Measurements from ENCODE around the gene MAP3K19. TPM values are rescaled to one million over a fixed set of nuclear protein-coding genes. Genes with fewer than 3 reads are reported as not detected.
"Not testable (repeated sequence)": the region's sequence is repeated elsewhere in the genome, so short reads cannot be mapped to it uniquely, and the experiment has no call there.

MAP3K19 gene
- total and polyA plus RNA-seq, 2 donors = 0.05 to 0.11 TPM

DNA sequence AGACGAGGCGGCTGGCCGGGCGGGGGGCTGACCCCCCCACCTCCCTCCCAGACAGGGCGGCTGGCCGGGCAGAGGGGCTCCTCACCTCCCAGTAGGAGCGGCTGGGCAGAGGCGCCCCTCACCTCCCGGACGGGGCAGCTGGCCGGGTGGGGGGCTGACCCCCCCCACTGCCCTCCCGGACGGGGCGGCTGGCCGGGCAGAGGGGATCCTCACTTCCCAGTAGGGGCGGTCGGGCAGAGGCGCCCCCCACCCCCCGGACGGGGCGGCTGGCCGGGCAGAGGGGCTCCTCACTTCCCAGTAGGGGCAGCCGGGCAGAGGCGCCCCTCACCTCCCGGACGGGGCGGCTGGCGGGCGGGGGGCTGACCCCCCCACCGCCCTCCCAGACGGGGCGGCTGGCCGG, 14.0 kb downstream of the MAP3K19 start:
- H3K36me3 ChIP-seq (ENCODE audit: control insufficient read depth in 2 of 2, insufficient read depth in 2 of 2, low read length in 1 of 2); H3K4me3 ChIP-seq (ENCODE audit: low read length in 2 of 2); DNase-seq (ENCODE audit: low read depth in 6 of 9, low spot score in 9 of 9); H3K27me3 ChIP-seq (ENCODE audit: control insufficient read depth in 2 of 2, insufficient read depth in 1 of 2, low read length in 1 of 2); H3K27ac ChIP-seq (ENCODE audit: low read depth in 1 of 2, low read length in 1 of 2); H3K4me1 ChIP-seq (ENCODE audit: control insufficient read depth in 2 of 2, insufficient read depth in 2 of 2, low read length in 2 of 2); H3K9me3 ChIP-seq (ENCODE audit: control insufficient read depth in 2 of 2, insufficient read depth in 1 of 2, low read length in 1 of 2): not testable (repeated sequence)
- 98% methylated on average over 21 of the region's 33 CpGs for WGBS

DNA sequence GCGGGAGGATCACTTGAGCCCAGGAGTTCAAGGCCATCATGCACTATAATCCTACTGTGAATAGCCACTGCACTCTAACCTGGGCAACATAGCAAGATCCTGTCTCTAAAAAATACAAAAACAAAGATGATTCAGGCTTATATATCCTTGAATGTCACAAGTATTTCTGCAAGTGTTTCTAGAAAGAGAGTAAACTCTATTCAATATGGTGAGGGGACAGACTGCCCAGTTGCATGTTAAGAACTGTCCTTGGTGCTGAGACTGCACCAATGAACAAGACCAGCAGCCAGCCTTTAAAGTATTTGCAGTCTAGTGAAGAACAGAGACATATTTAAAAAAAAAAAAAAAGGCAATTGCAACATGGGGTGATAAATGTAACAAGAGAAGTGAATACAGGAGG, 16.4 kb downstream of the MAP3K19 start:
- Histone ChIP-seq H3K36me3 (ENCODE audit: control insufficient read depth in 2 of 2, insufficient read depth in 2 of 2, low read length in 1 of 2) (no peaks in the 10 kb centered on the region), H3K27me3 (ENCODE audit: control insufficient read depth in 2 of 2, insufficient read depth in 1 of 2, low read length in 1 of 2) (peaks cover 0 to 2% of the 10 kb centered on the region in 2 donors), H3K4me3 (ENCODE audit: low read length in 2 of 2) (no peak overlapping the region), H3K4me1 (ENCODE audit: control insufficient read depth in 2 of 2, insufficient read depth in 2 of 2, low read length in 2 of 2) (no peaks in the 10 kb centered on the region), H3K9me3 (ENCODE audit: control insufficient read depth in 2 of 2, insufficient read depth in 1 of 2, low read length in 1 of 2) (no peaks in the 10 kb centered on the region), H3K27ac (ENCODE audit: low read depth in 1 of 2, low read length in 1 of 2) (no peak overlapping the region)
- WGBS = 95% methylated on average over 1 of the region's 1 CpG
- peak in 4 of 9 donors; percentile 4 to 41 (median 17) for DNase-seq (ENCODE audit: low read depth in 6 of 9, low spot score in 9 of 9)

DNA sequence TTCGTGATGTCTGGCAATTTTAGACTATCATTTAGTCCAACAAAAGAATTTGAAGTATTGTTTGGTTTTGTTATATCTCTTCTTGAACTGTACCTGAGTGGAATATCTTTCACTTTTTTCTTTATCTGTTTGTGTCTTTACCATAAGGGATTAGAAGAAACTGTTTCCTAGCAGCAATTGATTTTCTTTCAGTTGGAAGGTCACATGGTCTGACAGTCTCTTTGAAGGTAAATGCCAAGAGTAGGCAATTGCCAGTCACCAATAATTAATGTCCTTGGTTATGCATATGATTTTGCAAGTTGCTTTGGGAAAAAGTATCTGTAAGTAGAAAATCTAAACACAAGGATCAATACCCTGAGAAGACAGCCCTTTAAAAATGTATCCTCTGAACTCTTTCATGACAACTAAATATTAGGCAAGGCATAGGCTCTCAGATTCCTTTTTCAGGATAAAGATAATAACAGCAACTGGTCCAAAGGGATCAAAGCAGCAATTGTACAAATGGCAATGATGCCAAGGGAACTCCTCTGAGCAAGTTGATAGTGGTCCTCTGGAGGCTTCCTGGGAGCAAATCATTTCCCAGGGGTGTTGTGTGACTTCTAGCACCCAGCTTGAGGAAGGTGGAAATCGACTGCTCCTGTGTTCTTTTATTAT, 17.6 kb downstream of the MAP3K19 start:
- Histone ChIP-seq H3K9me3 (ENCODE audit: control insufficient read depth in 2 of 2, insufficient read depth in 1 of 2, low read length in 1 of 2) (no peaks in the 10 kb centered on the region), H3K27me3 (ENCODE audit: control insufficient read depth in 2 of 2, insufficient read depth in 1 of 2, low read length in 1 of 2) (peaks cover 0 to 2% of the 10 kb centered on the region in 2 donors), H3K4me1 (ENCODE audit: control insufficient read depth in 2 of 2, insufficient read depth in 2 of 2, low read length in 2 of 2) (no peaks in the 10 kb centered on the region), H3K4me3 (ENCODE audit: low read length in 2 of 2) (no peak overlapping the region), H3K27ac (ENCODE audit: low read depth in 1 of 2, low read length in 1 of 2) (no peak overlapping the region), H3K36me3 (ENCODE audit: control insufficient read depth in 2 of 2, insufficient read depth in 2 of 2, low read length in 1 of 2) (no peaks in the 10 kb centered on the region)
- WGBS = 88% methylated on average over 2 of the region's 2 CpGs
- no peak for DNase-seq (ENCODE audit: low read depth in 6 of 9, low spot score in 9 of 9)

DNA sequence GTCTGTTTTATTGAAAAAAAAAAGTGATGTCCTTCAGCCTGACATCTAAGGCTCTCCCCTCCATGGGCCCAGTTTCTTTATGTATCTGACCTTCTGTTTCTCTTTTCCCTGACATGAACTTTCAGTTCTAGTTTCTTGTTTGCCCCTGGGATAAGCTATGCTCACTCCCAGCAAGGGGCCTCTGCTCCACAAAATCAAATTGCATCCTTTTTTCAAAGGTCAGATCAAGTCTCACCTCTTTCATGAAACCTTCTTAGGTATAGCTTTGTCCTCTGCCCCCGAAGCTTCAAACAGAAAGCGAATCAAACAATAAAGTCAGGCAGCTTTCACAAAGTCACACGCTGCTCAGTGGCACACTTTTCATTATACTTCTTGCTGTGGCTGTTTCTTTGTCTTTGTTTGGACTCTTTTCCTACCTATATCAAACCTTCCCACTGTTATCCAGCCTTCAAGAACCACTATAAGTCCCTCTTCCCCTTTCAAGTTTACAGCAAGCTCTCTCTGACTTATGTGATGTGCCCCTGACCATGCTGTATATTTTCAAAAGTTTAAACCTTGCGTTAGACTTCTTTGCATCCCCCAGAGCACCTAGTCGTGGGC, 23.3 kb downstream of the MAP3K19 start:
- no peaks in the 10 kb centered on the region for H3K4me1 ChIP-seq (ENCODE audit: control insufficient read depth in 2 of 2, insufficient read depth in 2 of 2, low read length in 2 of 2)
- 94% methylated on average over 5 of the region's 5 CpGs for WGBS
- H3K27me3 ChIP-seq (ENCODE audit: control insufficient read depth in 2 of 2, insufficient read depth in 1 of 2, low read length in 1 of 2) = peaks cover 0 to 2% of the 10 kb centered on the region in 2 donors
- H3K27ac ChIP-seq (ENCODE audit: low read depth in 1 of 2, low read length in 1 of 2) = no peak overlapping the region
- no peaks in the 10 kb centered on the region for H3K9me3 ChIP-seq (ENCODE audit: control insufficient read depth in 2 of 2, insufficient read depth in 1 of 2, low read length in 1 of 2)
- H3K36me3 ChIP-seq (ENCODE audit: control insufficient read depth in 2 of 2, insufficient read depth in 2 of 2, low read length in 1 of 2) = no peaks in the 10 kb centered on the region
- H3K4me3 ChIP-seq (ENCODE audit: low read length in 2 of 2) = no peak overlapping the region
- no peak for DNase-seq (ENCODE audit: low read depth in 6 of 9, low spot score in 9 of 9)

DNA sequence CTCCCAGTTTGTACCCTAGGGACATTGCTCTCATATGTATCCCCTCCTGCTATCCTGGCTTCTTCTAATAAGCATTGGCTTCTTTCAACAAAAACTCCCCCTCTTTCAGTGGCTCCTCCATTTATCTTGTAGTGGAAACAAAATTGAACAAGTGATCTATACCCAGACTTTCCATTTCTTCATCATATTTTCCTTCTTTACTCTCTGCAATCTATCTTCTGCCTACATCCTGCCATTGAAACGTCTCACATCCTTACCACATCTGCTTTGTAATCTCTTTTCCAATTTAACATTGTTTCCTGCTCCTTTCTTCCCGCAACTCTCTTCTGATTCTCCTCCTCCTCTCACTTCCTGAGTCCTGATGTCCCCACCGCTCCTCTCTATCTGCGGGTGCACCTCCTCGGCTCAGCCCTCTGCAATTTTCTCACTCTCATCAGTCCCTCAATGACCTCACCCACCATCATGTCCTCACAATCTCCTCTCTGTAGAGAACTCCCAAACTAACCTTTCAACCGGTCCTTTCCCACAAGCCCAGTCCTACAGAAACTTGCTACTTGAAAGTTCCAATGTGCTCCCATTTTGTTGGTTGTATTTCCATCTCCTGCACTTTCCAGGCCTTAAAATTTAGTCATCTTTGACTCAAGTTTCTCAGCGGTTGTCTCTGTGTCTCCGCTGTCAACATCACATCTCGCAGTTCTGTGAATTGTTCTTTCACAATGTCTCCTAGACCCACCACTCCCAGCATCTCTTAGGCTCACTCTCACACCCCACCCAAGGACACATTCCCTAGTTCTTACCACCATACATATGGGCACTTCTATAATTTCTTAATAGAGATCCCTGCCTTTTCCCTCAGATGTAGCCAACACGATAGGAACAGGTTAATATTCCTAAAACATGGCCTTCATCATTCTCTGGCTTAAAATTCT, 24.0 kb downstream of the MAP3K19 start:
- Histone ChIP-seq H3K36me3 (ENCODE audit: control insufficient read depth in 2 of 2, insufficient read depth in 2 of 2, low read length in 1 of 2) (no peaks in the 10 kb centered on the region), H3K4me1 (ENCODE audit: control insufficient read depth in 2 of 2, insufficient read depth in 2 of 2, low read length in 2 of 2) (no peaks in the 10 kb centered on the region), H3K4me3 (ENCODE audit: low read length in 2 of 2) (no peak overlapping the region), H3K27ac (ENCODE audit: low read depth in 1 of 2, low read length in 1 of 2) (no peak overlapping the region), H3K9me3 (ENCODE audit: control insufficient read depth in 2 of 2, insufficient read depth in 1 of 2, low read length in 1 of 2) (no peaks in the 10 kb centered on the region), H3K27me3 (ENCODE audit: control insufficient read depth in 2 of 2, insufficient read depth in 1 of 2, low read length in 1 of 2) (peaks cover 0 to 2% of the 10 kb centered on the region in 2 donors)
- 87% methylated on average over 10 of the region's 10 CpGs for WGBS
- no peak for DNase-seq (ENCODE audit: low read depth in 6 of 9, low spot score in 9 of 9)

DNA sequence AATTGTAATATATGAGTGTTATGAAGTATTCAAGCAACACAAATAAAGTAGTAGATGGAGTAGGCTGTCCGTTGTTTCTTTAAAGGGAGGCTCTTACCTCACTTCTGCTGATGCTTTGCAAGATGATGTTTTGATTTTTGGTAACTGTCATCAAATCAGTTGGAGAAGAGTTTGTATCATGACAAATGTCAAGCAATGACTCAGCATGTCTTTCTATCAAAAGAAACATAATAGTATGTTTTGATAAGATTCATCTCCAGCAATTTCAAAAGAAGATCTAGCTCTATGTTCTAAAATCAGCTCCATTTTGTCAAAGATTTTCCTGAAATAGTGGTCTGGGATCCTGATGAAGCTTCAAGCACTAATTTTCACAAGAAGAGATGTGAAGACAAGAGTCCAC, 25.6 kb downstream of the MAP3K19 start:
- Histone ChIP-seq H3K27ac (ENCODE audit: low read depth in 1 of 2, low read length in 1 of 2) (no peak overlapping the region), H3K36me3 (ENCODE audit: control insufficient read depth in 2 of 2, insufficient read depth in 2 of 2, low read length in 1 of 2) (no peaks in the 10 kb centered on the region), H3K27me3 (ENCODE audit: control insufficient read depth in 2 of 2, insufficient read depth in 1 of 2, low read length in 1 of 2) (no peaks in the 10 kb centered on the region), H3K9me3 (ENCODE audit: control insufficient read depth in 2 of 2, insufficient read depth in 1 of 2, low read length in 1 of 2) (no peaks in the 10 kb centered on the region), H3K4me3 (ENCODE audit: low read length in 2 of 2) (no peak overlapping the region), H3K4me1 (ENCODE audit: control insufficient read depth in 2 of 2, insufficient read depth in 2 of 2, low read length in 2 of 2) (no peaks in the 10 kb centered on the region)
- WGBS = 94% methylated on average over 1 of the region's 1 CpG
- DNase-seq (ENCODE audit: low read depth in 6 of 9, low spot score in 9 of 9) = no peak

DNA sequence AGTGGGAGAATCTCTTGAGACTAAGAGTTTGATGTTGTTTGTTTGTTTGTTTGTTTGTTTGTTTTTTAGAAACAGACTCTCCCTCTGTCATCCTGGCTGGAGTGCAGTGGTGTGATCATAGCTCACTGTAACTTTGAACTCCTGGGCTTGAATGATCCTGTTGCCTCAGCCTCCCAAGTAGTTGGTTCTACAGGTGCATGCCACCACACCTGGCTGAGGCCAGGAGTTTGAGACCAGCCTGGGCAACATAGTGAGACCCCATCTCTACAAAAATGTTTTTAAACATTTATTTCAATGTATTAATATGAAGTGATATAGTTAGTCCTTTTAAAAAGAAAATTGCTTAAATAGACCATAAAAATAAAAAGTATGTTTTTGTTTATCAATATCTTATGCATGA, 35.6 kb downstream of the MAP3K19 start:
- no peaks in the 10 kb centered on the region for H3K4me1 ChIP-seq (ENCODE audit: control insufficient read depth in 2 of 2, insufficient read depth in 2 of 2, low read length in 2 of 2)
- H3K36me3 ChIP-seq (ENCODE audit: control insufficient read depth in 2 of 2, insufficient read depth in 2 of 2, low read length in 1 of 2) = no peaks in the 10 kb centered on the region
- no peaks in the 10 kb centered on the region for H3K9me3 ChIP-seq (ENCODE audit: control insufficient read depth in 2 of 2, insufficient read depth in 1 of 2, low read length in 1 of 2)
- no peak overlapping the region for H3K27ac ChIP-seq (ENCODE audit: low read depth in 1 of 2, low read length in 1 of 2)
- no peak for DNase-seq (ENCODE audit: low read depth in 6 of 9, low spot score in 9 of 9)
- H3K27me3 ChIP-seq (ENCODE audit: control insufficient read depth in 2 of 2, insufficient read depth in 1 of 2, low read length in 1 of 2) = no peaks in the 10 kb centered on the region
- no peak overlapping the region for H3K4me3 ChIP-seq (ENCODE audit: low read length in 2 of 2)

DNA sequence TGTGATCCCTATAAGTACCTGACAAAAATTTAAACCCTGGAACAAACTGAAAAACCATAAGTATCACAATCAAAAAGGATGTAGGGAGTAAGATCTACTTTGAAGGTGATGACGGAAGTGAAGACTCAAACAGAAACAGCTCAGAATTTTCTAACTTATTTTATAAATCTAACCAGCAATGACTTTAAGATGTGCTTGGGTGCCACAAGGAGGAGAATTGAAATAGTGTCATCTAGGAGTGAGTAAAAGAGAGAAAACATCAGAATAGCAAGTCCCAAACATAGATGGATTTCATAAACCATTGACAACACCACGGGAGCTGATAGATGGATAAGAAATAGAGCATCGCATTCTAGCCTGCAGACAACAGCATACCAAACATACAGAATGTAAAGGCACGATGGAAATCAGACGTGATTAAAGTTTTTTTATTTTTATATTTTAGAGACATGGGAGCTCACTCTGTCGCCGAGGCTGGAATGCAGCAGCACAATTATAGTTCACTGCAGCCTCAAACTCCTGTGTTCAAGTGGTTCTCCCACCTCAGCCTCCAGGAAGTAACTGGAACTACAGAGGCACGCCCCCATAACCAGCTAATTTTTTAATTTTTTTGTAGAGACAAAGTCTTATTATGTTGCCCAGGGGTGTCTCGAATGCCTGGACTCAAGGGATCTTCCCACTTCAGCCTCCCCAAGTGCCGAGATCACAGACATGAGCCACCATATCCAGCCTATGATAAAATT, 36.9 kb downstream of the MAP3K19 start:
- Histone ChIP-seq H3K36me3 (ENCODE audit: control insufficient read depth in 2 of 2, insufficient read depth in 2 of 2, low read length in 1 of 2) (no peaks in the 10 kb centered on the region), H3K27ac (ENCODE audit: low read depth in 1 of 2, low read length in 1 of 2) (no peak overlapping the region), H3K4me1 (ENCODE audit: control insufficient read depth in 2 of 2, insufficient read depth in 2 of 2, low read length in 2 of 2) (no peaks in the 10 kb centered on the region), H3K27me3 (ENCODE audit: control insufficient read depth in 2 of 2, insufficient read depth in 1 of 2, low read length in 1 of 2) (peaks cover 0 to under 1% of the 10 kb centered on the region in 2 donors), H3K4me3 (ENCODE audit: low read length in 2 of 2) (no peak overlapping the region), H3K9me3 (ENCODE audit: control insufficient read depth in 2 of 2, insufficient read depth in 1 of 2, low read length in 1 of 2) (no peaks in the 10 kb centered on the region)
- DNase-seq (ENCODE audit: low read depth in 6 of 9, low spot score in 9 of 9) = no peak
- WGBS = 93% methylated on average over 10 of the region's 10 CpGs
